Endothelial cell of umbilical vein (primary cell): Measurements from ENCODE around the gene TCF25.
"Not testable (repeated sequence)": the region's sequence is repeated elsewhere in the genome, so short reads cannot be mapped to it uniquely, and the experiment has no call there.

Source experiments
- EZH2 ChIP-seq: IDR thresholded peaks from 2 replicates; pipeline ENCODE4 v1.6.1; 2012; ENCODE audit warnings: borderline replicate concordance, low read depth, mild to moderate bottlenecking, moderate library complexity, low read length, inconsistent platforms; ENCODE audit not compliant: severe bottlenecking
- FOS ChIP-seq: IDR thresholded peaks from 2 replicates; pipeline ENCODE4 v1.6.1; 2011; ENCODE audit warnings: mild to moderate bottlenecking, low read length, moderate library complexity, borderline replicate concordance; ENCODE audit not compliant: insufficient read depth
- GATA2 ChIP-seq: IDR thresholded peaks from 2 replicates; pipeline ENCODE4 v1.7.0; 2011; ENCODE audit warnings: low read depth, mild to moderate bottlenecking, moderate library complexity, mixed read lengths, low read length; ENCODE audit not compliant: insufficient read length, insufficient read depth
- JUN ChIP-seq: IDR thresholded peaks from 2 replicates; pipeline ENCODE4 v1.6.1; 2011; ENCODE audit warnings: borderline replicate concordance, low read depth; ENCODE audit not compliant: insufficient read length, insufficient read depth
- MAX ChIP-seq: IDR thresholded peaks from 2 replicates; pipeline ENCODE4 v1.6.1; 2011; ENCODE audit not compliant: insufficient read depth, insufficient read length
- MYC ChIP-seq: IDR thresholded peaks from one replicate; pipeline ENCODE4 v1.6.1; 2011; ENCODE audit warnings: mild to moderate bottlenecking, low read depth, low read length
- POLR2A ChIP-seq: IDR thresholded peaks from 2 replicates; pipeline ENCODE4 v1.6.1; 2012; ENCODE audit warnings: low read depth, mild to moderate bottlenecking, control low read depth, low read length
- POLR2AphosphoS5 ChIP-seq: IDR thresholded peaks from 2 replicates; pipeline ENCODE4 v1.6.1; 2012; ENCODE audit warnings: low read depth, mild to moderate bottlenecking, control low read depth, low read length, moderate library complexity; ENCODE audit not compliant: insufficient read depth
- TF ChIP-seq, protein P1 (sequence below), 2 donors: IDR thresholded peaks; 1 replicate in 1 of 2; 2 replicates in 1 of 2; pipeline ENCODE4 v1.5.1; 2011; ENCODE audit warnings: low read length in 2 of 2, mild to moderate bottlenecking in 2 of 2, moderate library complexity in 2 of 2, control low read depth in 1 of 2, inconsistent platforms in 1 of 2, low read depth in 1 of 2; ENCODE audit not compliant: insufficient read depth in 1 of 2; ENCODE audit errors: extremely low read depth in 1 of 2

- TF ChIP-seq, protein P1, sequence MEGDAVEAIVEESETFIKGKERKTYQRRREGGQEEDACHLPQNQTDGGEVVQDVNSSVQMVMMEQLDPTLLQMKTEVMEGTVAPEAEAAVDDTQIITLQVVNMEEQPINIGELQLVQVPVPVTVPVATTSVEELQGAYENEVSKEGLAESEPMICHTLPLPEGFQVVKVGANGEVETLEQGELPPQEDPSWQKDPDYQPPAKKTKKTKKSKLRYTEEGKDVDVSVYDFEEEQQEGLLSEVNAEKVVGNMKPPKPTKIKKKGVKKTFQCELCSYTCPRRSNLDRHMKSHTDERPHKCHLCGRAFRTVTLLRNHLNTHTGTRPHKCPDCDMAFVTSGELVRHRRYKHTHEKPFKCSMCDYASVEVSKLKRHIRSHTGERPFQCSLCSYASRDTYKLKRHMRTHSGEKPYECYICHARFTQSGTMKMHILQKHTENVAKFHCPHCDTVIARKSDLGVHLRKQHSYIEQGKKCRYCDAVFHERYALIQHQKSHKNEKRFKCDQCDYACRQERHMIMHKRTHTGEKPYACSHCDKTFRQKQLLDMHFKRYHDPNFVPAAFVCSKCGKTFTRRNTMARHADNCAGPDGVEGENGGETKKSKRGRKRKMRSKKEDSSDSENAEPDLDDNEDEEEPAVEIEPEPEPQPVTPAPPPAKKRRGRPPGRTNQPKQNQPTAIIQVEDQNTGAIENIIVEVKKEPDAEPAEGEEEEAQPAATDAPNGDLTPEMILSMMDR (IDR thresholded peaks at IDR 0.05; ENCODE audit: extremely low read depth in 1 of 2, insufficient read depth in 1 of 2, low read depth in 1 of 2, low read length in 2 of 2) = not testable (repeated sequence)
- TF ChIP-seq FOS, POLR2A, EZH2, POLR2AphosphoS5, GATA2, MYC, MAX, JUN: not testable (repeated sequence)
Measured at GRCh38 chr16:89934019-89934418, 60.6 kb downstream of the TCF25 start.
